GM19452 (cell line): ENCODE data around the gene SLC7A9.

Source experiments
- ATAC-seq: cut with Tn5 transposase; IDR thresholded peaks from one replicate; pipeline ENCODE4 v1.9.1; 2021; ENCODE audit not compliant: unreplicated experiment

The SLC7A9 gene

DNA sequence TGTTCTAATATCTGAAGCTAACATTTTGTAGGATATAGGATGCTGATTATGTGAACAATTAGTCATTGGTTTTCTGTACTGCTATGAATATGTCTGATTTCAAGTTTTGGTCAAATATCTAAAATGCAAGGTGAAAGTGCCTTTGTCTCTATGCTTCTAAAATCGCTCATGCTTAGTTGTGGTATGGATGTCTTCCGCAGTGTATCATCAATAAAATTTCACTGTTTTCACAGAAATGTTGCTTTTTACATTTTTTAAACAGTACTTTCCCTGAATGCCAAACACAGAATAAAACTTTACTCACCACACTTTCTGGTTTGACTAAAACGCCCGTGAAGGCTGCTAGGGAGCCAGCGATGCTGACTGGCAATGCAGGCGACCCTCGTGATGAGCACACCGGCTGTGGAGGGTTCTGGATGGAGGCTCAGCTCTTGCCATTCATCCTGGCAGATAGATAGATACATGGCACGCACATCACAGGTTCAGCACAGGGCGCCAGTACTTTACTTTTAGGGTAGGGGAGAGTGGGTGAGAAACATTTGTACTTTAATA is 40.1 kb downstream of the SLC7A9 start:
- no peak for ATAC-seq

DNA sequence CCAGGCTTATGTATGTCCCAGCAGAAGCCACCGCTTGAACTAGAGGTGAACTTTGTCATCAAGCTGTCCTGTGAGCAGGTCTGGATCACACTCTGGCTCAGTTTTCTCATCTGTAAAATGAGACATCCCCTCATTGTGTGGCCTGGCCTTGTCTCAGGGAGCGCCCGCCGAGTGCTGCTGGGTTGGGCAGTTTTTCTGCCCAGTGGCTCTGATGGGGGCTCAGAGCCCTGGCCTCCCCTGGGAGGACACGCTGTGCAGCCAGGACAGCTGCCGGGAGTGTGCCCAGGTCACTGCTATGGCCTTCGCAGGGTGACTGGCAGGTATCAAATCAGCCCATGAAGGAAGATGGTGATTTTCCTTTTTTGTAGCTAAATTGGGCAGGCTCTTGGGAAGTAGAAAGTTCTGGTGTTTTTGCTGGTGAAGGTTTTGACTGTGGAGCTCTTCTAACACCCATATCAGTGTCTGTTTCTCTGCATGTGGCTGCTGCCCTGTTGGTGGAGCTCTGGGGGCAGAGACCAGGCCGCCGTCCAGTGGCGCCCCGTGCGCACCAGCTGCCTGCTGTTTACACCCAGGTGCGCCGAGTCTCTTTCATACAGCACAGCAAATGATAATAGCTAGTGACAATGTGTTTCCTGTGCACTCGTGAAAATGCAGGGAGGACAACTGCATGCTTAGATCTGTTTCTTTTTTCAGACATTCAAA is 40.8 kb downstream of the SLC7A9 start:
- ATAC-seq = no peak

DNA sequence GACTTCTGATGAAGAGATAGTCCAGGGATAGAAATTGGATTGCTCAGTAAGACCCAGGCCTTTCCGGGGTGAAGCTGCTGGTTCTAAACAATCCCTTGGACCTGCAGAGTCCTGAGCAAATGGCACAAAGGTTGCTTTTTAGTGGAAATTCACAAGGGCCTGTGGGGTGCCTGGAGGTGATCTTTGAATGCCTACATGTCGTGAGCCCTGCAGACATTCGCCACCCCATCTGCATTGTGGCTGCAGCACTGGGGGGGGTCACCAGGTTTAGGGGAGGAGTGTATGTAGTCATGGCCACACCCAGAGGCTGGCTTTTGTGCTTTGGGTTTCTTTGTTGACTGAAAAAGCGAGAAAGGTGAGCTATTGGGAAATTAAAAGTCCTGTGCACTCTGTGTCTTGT is 41.4 kb downstream of the SLC7A9 start:
- ATAC-seq = no peak

DNA sequence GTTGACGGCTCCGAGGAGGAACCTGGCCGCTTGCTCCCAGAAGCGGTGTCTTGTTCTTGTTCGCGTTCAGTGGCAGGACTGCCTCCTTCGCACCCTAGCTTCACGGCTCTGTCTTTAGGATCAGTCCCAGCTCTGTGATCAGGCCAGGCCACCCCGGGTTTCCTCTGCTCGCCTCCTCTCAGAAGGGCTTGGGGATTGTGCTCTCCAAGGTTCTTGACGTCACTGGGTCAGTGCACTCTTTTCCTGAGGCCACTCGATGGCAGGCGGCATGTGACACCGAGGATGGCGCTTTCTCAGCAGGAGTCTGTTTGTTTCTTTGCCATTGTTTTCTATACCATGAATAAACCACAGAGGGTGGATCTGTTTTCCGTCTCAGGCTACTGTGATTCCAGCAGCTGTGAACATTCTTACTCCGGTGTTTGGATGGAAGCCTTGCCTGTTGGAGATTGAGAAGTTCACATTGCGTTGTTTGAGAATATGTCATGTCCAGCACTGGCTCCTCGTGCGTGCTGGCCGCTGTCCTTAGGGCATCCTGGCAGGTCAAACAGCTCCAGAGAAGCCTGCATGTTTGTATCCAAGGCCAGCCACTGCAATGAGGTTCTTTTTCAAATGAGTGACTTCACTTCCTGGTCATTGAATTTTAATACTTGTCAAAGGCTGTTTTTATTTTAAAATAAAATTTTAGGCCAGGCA is 44.5 kb downstream of the SLC7A9 start:
- no peak for ATAC-seq

DNA sequence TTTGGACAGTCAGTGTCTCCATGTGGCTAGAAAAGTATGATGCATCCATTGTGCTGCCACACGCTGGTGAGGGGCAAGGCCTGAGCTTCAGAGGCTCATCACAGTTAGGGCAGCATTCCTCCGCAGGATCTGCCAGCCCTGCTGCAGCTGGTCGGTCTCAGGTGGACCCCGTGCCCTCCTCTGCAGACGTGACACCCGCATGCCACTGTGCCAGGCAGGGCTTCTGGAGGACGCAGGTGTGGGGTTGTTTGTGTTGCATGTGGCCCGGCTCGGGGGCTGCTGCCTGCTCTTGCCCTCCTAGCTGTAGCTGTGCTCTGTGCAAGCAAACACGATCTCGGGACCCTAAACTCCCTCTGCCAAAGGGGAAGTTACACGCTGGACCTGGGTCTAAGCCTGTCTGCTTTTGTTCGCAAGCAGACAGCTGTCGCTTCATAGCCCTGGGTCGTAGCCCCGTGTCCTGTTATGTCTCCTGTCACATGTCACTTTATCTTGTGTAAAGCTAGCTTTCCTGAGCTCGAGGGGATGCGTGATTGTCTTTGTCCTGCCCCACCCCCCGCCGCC is 45.3 kb downstream of the SLC7A9 start:
- no peak for ATAC-seq

DNA sequence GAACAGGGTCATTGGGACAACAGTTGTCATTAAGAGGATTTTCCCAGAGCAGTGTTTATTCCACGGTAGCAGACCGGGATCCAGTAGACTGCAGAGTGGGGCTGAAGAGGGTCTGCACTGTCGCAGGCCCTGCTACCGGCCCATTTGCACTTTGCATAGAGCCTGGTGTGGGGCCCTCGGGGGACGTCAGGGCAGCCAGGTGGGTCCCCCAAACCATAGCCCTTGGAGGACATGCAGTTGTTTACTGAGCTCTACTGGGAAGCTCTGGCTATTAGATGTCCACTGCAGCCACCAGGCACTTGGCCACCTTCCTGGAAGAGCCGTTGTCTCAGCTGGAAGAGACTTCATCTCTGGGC is 45.8 kb downstream of the SLC7A9 start:
- no peak for ATAC-seq

DNA sequence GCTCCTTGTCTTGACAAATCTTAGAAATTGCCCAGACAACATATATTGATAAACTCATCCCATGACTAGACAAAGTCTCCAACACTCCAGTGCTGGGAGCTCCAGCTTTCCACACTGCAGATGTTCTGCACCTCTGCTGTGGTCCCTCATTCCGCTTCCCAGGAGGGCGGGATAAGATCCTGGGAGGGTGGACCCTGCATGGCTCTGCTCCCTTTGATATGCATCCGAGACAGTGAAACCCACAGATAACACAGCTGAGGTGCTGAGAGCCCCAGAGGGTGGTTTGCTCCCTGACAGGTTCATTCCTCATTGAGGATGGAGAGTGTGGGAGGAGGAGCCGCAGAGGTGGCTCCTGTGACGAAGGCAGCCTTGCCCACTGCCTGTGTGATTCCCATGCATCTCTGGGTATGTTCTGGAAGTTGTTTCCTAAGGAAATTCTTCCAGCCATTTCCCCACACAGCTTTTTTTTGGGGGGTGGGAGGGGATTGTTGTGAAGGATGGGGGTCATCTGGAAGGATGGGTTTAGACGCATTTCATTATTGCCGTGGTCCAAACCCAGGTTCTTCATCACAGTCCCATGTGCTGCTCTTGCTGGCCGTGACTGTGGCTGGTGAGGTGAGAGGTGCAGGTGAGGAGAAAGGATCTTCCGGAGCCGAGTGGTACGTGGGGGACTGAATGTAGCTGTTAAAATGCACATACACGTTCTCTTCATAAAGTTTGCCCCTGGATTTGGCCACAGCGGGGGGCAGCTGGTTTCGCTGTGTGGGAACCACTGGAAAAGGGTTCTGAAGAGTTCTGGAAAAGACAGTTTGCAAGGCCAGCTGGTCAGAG is 46.4 kb downstream of the SLC7A9 start:
- ATAC-seq = no peak

DNA sequence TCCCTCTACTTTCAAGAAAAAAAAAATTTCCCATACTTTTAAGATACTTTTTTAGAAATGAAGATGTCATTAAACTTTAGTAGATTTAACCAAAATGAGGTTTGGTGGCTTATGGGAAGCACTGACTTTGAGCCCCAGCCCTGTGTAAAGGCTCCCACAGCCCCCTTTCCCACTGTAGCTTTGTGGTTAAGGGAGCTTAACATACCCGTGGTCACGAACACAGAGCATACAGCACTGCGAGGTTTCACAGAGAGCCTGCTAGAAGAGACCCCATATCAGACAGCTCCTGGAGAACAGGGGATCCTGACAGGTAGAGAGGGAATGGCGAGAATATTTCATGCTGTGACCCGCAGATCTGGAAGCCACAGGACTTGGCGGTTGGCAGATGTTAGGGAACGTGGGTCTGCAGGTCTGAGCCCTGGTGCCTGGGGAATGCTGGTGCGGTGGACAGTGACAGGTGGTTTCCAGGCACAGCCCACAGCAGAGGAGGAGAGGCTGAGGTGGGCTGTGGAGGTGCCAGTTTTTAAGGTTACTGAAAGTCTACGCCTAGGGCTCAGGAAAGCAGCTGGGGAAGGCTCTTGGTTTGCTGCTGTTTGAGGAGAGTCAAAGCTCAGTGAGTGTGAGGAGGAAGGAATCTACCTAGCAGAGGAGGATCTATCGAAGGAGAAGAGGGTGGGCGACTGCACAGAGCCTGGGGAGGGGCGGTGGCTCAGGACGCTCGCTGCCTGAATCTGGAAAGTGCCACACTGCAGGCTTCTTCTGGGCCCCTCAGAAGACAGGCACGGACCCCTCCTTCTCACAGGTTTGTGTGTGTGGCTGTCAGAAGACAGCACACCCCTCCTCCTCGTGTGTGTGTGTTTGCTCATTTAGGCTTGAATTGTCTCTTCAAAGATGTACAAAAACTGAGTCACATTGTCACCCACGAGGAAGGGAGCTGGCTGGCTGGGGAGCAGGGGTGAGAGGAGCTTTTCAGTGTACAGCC is 49.9 kb downstream of the SLC7A9 start:
- ATAC-seq = no peak

DNA sequence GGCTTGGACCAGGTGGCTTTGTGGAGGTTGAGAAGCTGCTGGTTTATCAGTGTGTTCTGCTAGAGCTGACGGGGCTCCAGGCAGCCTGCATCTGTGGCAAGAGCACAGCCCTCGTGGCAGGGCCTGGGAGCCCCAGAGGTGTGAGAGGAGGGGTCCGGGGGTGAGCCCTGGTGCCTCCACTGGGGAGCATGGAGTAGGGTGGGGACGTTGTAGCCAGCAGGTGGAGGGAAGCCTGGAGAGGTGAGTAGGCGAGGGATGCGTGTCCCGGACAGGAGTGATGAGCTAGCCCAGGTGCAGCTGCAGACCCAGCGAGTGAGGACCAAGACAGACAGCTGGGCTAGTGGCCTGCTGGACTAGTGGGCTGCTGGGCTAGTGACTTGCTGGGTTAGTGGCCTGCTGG is 51.0 kb downstream of the SLC7A9 start:
- ATAC-seq = no peak

DNA sequence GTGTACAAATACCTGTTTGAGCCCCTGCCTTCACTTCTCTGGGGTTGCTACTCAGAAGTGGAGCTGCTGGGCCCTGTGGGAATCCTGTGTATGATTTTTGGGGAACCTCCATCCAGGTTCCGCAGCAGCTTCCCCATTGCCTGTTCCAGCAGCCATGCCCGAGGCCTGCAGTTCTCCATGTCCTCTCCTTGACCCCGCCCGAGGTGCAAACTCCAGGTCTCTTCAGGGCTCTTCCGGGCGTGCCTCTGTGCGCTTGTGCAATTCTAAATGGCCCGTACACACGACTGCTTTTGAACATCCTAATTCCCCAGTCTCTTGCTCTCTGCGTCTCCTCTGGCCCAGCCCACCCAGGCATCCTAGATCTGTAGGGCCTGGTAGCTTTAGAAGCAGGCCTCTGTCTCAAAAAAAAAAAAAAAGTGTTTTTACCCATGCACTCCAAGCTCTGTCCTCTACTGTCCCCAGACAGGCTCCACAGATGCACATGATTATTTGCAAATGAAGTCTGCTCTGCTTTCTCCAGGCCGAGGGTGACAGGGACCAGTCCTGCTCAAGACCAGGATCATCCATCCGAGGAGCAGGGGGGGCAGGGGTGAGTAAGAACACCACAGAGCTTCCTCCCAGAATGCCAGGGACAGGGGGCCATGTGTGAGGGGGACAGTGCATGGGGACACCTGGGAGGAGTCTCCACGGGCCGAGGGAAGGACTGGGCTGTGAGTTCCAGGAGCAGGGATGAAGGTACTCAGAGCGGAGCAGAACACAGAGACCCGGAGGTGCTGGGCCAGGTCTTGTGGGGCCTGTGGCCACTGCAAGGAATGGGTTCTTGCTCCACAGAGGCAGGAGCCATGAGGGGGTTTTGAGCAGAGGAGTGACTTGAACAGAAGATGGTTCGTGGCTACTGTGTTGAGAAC is 51.7 kb downstream of the SLC7A9 start:
- no peak for ATAC-seq

DNA sequence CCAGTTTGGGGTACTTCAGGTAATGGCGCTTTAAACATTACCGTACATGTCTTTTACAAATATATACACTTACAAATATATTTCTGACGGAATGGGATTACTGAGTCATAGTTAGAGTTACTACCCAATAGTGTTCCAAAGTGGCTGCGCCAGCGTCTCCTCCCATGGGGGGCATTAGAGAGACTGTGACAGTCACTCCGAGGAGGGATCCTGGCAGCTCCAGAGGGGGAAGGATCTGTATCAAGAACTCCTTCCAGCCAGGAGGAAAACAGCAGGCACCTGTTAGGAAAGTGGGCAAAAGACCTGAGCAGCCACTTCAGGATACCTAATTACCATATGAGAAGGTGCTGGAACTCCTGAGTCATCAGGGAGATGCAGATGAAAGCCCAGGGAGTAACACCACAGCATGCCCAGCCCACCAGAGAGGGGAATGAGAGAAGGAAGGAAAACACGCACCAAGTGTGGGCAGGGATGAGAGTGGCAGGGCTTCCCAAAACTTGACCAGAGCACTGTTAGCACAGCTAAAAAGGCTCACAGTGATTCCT is 52.9 kb downstream of the SLC7A9 start:
- ATAC-seq = no peak

DNA sequence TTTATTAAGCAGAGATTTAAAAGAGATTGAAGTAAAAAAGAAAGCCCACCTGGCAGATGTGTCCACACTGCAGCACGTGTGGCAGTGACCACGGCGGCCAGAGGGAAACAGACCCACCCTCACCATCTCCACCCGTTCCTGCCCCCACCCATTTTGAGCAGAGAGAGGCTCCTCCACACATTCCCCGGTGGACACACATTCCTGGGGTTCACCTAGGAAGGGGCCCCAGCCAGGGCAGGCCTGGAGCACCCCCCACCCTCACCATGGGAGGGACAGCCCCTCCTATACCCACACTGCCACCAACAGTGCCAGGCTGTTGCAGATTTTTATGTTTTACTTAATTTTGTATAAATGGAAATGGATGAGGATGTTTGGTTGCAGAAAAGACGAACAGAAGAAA is 54.9 kb downstream of the SLC7A9 start:
- no peak for ATAC-seq

DNA sequence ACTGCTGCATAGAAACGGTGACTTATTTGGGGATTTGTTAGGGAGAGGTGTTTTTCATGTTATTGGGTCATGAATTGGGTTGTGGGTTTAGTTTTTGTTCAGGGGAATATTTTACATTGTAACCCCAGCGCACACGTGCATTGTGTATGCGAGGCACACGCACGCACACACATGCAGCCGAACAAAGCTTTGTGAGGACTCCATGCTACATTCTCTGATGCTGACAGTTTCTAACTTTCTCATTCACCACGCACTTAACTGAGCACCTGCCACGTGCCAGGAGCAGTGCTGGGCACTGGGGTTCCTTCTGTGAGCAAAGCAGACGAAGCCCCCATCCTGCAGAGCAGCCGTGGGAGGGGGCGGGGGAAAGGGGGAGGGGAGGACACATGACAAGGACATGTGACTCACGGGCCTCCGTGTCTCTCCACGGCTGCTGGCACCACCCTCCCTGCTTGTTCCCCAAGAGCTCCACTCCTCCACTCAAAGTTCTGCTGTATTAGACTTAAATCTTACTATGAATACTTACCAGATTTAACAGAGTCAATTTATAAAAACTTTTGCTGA is 55.6 kb downstream of the SLC7A9 start:
- no peak for ATAC-seq

DNA sequence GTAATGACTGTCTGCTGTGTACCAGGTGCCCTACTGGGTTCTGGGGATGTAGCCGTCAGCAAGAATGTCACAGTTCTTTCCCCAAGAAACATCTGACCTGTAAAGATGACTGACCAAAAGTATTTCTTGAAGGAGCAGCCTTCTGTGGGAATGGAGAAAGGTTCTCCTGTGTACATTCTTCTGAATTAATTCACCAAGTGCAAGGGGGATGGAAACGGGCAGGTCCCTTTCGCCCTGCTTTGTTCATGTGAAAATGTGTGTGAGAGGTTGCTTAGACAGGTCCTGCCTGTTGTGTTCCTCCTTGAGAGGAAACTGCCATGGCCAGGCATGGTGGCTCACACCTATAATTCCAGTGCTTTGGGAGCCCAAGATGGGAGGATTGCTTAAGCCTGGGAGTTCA is 57.0 kb downstream of the SLC7A9 start:
- ATAC-seq = no peak

DNA sequence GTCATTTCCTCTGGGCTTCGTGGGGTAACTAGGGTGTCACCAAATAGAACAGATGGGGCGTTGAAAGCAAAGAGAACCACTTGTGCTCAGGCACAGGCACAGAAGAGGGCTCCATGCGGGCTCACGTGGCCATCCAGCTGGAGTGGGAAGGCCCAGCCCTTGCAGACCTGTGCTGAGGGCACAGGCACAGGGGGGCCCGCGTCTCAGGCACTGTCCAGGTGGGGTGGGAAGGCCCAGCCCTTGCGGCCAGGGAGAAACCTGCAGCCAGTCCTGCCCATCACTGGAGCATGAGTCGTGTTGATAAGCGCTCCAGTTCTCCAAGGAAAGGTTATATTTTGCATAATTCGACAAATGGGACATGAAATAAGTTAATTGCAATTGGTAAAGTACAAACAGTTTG is 57.5 kb downstream of the SLC7A9 start:
- ATAC-seq = no peak

DNA sequence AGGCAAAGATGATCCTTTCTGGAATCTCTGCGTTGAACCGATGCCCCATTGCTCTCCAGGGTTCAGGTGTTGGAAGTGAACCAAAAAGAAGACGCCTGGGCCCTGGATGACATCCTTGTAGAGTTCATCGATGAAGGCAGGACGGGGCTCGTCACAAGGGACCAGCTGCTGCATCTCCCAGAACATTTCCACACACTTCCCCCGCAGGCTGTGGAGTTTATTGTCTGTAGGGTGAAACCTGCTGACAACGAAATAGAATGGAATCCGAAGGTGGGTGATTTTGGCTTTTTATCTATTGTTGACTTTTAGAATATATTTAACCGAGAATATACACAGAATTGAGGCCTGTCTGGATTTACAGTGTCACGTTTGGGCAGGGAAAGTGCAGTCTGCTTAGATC is 58.4 kb downstream of the SLC7A9 start:
- no peak for ATAC-seq

DNA sequence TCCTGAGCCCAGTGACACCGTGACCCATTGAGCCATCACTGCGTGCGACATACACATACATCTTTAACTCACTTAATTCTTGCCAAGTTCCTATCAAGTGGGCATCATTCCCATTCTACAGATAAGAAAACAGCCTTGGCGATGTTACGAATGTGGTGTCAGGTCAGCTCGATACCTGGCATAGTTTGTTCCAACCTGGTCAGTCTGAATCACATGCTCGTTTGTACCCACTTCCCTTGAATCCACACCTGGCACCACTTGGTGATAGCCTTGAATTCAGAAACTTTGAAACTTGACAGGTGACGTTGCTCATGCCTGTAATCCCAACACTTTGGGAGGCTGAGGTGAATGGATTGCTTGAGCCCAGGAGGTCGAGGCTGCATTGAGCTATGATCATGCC is 59.1 kb downstream of the SLC7A9 start:
- ATAC-seq = no peak

DNA sequence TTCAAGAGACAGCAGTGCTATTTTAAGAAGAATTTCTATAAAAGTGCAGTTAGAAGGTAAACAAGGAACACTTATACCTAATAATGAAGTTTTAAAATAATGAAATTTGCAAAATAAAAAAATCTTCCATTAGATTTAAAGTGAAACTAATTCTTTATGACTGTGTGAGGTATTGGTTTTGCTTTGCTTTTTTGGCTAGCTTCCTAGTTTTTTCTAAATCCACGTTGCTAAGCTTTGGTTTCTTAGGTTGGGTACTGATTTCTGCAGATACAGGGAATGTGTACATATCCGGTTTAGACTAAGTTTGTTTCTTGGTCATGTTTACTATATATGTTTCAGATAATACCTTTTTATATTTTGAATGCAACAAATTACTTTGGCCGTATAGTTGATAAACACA is 59.8 kb downstream of the SLC7A9 start:
- ATAC-seq = no peak

DNA sequence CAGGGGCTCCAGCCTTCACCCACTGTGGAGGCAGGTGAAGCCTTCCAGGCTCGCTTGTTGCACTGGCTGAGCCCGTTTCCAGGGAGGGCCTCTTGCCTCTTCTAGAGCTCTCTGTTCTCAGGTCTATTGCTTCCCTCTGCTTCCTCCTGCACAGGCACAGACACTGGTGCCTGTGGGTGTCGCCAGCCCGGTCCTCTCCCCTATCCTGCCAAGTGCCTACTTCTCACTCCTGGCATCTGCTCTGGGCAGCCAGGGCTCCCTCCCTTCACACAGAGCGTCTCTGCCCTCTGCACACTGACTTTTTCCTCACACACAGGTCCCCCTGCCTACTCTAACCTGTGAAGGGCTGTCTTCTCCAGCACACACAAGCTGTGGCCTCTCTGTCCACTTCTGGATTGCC is 60.3 kb downstream of the SLC7A9 start:
- no peak for ATAC-seq
